Esophagus squamous epithelium (tissue), 5 donors: ENCODE measurements around the gene SH3PXD2B. TPM values are rescaled to one million over a fixed set of nuclear protein-coding genes. Genes with fewer than 3 reads are reported as not detected.
A peak's percentile ranks its signal among the peaks of the same experiment; 100 is the strongest.

Source experiments
- DNase-seq: peaks from one replicate; lab custom pipeline; 2025; lab: John Stamatoyannopoulos, UW
- H3K27ac ChIP-seq, 4 donors: fragments of 200-600 bp; sonication (generic); one replicate each; pipeline ENCODE4 v1.5.1; 2016 to 2019; ENCODE audit warnings: mild to moderate bottlenecking in 1 of 4
- H3K27me3 ChIP-seq, 4 donors: fragments of 200-600 bp; sonication (generic); 1 replicate in 3 of 4; 2 replicates in 1 of 4; pipeline versions ENCODE4 v1.5.1 to v1.6.0; 2017 to 2021; ENCODE audit warnings: antibody characterized with exemption in 1 of 4
- H3K36me3 ChIP-seq, 3 donors: fragments of 200-600 bp; sonication (generic); one replicate each; pipeline ENCODE4 v1.5.1; 2016 to 2019
- H3K4me1 ChIP-seq, 3 donors: fragments of 200-600 bp; sonication (generic); one replicate each; pipeline ENCODE4 v1.5.1; 2017 to 2019
- H3K4me3 ChIP-seq, 4 donors: fragments of 200-600 bp; sonication (generic); 1 replicate in 3 of 4; 2 replicates in 1 of 4; pipeline ENCODE4 v1.5.1; 2016 to 2019; ENCODE audit warnings: mild to moderate bottlenecking in 2 of 4, moderate library complexity in 1 of 4
- H3K9me3 ChIP-seq, 3 donors: fragments of 200-600 bp; sonication (generic); one replicate each; pipeline ENCODE4 v1.5.1; 2016 to 2019
- CTCF ChIP-seq, 6 experiments: fragments of 450-650 bp in 4 of 6; fragments of 200-600 bp in 2 of 6; sonication (generic) in 2 of 6; IDR thresholded peaks; one replicate each; pipeline ENCODE4 v1.5.1; 2016 to 2019; ENCODE audit warnings: antibody characterized with exemption in 6 of 6, mild to moderate bottlenecking in 4 of 6, moderate library complexity in 4 of 6
- POLR2A ChIP-seq, 4 donors: fragments of 450-650 bp; IDR thresholded peaks; one replicate each; pipeline ENCODE4 v1.6.1; 2017; ENCODE audit warnings: antibody characterized with exemption in 4 of 4, mild to moderate bottlenecking in 4 of 4, moderate library complexity in 3 of 4
- WGBS, 2 donors: methylation state at CpG; one replicate each; pipeline ENCODE4 v1.1.5; 2018; 5-methylcytosine and 5-hydroxymethylcytosine counted together
- intact Hi-C: fragments of 100-400 bp; cut with DNase I; formaldehyde crosslinking; loops from one replicate; pipeline ENCODE4 v1.15.0; 2022
- total RNA-seq, 4 donors: library from RNA; depleted of rRNA; stranded (reverse); fragments of >200 nt; gene quantifications; one replicate each; pipeline ENCODE4 v1.1.0, GENCODE V29; 2016
- donor health status: DM: yes; HTN: yes; CAD: no.

Gene SH3PXD2B
- total RNA-seq, 4 donors from 2014 or later, result 7.1 to 22.1 (median 13.8) TPM

GRCh38 chr5:172452398-172453205 lies 1.7 kb downstream of the SH3PXD2B start:
- Histone ChIP-seq H3K4me3 (peak overlapping the region; percentile 81 to 94 (median 82)), H3K27me3 (peaks cover 0 to 4% (median 0%) of the 10 kb centered on the region in 4 donors), H3K36me3 (no peaks in the 10 kb centered on the region), H3K27ac (peak overlapping the region; percentile 86 to 94 (median 91)), H3K4me1 (peaks cover 24 to 85% (median 33%) of the 10 kb centered on the region in 3 donors), H3K9me3 (no peaks in the 10 kb centered on the region)
- intact Hi-C loops, result no loop called here
- DNase-seq, result no peak
- TF ChIP-seq POLR2A (IDR thresholded peaks at IDR 0.05) (peak in 1 of 4 donors; percentile 21), CTCF (IDR thresholded peaks at IDR 0.05) (no peak)
- WGBS, 2 donors, result 35 to 37% methylated on average over 12 to 15 of the region's 18 CpGs

- WGBS, 2 donors, result 64 to 65% methylated on average over 3 of the region's 3 CpGs
- intact Hi-C loops, result no loop called here
- H3K36me3 ChIP-seq, result no peaks in the 10 kb centered on the region
- H3K4me1 ChIP-seq, result peaks cover 28 to 93% (median 41%) of the 10 kb centered on the region in 3 donors
- H3K27me3 ChIP-seq, result peaks cover 0 to 4% (median 0%) of the 10 kb centered on the region in 4 donors
- H3K9me3 ChIP-seq, result no peaks in the 10 kb centered on the region
- peak overlapping the region; percentile 86 to 94 (median 91) for H3K27ac ChIP-seq
- peak overlapping the region in 2 of 4 donors; percentile 84 to 94 for H3K4me3 ChIP-seq
- TF ChIP-seq CTCF (IDR thresholded peaks at IDR 0.05) (no peak), POLR2A (IDR thresholded peaks at IDR 0.05) (no peak)
- DNase-seq, result no peak
These were observed 2.5 kb downstream of the SH3PXD2B start for GRCh38 chr5:172451771-172452197.

- intact Hi-C loops, result no loop called here
- Histone ChIP-seq H3K4me1 (peaks cover 31 to 96% (median 47%) of the 10 kb centered on the region in 3 donors), H3K9me3 (no peaks in the 10 kb centered on the region), H3K4me3 (peak overlapping the region in 2 of 4 donors; percentile 84 to 94), H3K27ac (peak overlapping the region; percentile 86 to 94 (median 91)), H3K36me3 (no peaks in the 10 kb centered on the region), H3K27me3 (peaks cover 0 to 4% (median 0%) of the 10 kb centered on the region in 4 donors)
- TF ChIP-seq POLR2A (IDR thresholded peaks at IDR 0.05) (no peak), CTCF (IDR thresholded peaks at IDR 0.05) (peak; percentile 17 to 65 (median 56))
- 65 to 79% methylated on average over 4 to 5 of the region's 7 CpGs for WGBS, 2 donors
- DNase-seq, result no peak
These were observed 3.2 kb downstream of the SH3PXD2B start for GRCh38 chr5:172450861-172451695.

GRCh38 chr5:172450453-172450852 lies 3.9 kb downstream of the SH3PXD2B start:
- Histone ChIP-seq H3K27ac (peak overlapping the region in 3 of 4 donors; percentile 86 to 94 (median 93)), H3K4me3 (peak overlapping the region in 2 of 4 donors; percentile 84 to 94), H3K9me3 (no peaks in the 10 kb centered on the region), H3K27me3 (peaks cover 0 to 4% (median 0%) of the 10 kb centered on the region in 4 donors), H3K4me1 (peaks cover 37 to 96% (median 48%) of the 10 kb centered on the region in 3 donors), H3K36me3 (no peaks in the 10 kb centered on the region)
- intact Hi-C loops, result no loop called here
- WGBS, 2 donors, result 77 to 84% methylated on average over 5 of the region's 6 CpGs
- DNase-seq, result no peak
- TF ChIP-seq CTCF (IDR thresholded peaks at IDR 0.05), result no peak
- no peak for TF ChIP-seq POLR2A (IDR thresholded peaks at IDR 0.05)
